ENCODE data around the gene KLF9. TPM values are rescaled to one million over a fixed set of nuclear protein-coding genes. Genes with fewer than 3 reads are reported as not detected.
A peak's percentile ranks its signal among the peaks of the same experiment; 100 is the strongest.

Gene KLF9
- total RNA-seq, 1 donor from 2014 or later: 98.7 TPM

GRCh38 chr9:70389188-70389587 is 25.3 kb downstream of the KLF9 start:
- Histone ChIP-seq H3K9me3 (no peaks in the 10 kb centered on the region), H3K36me3 (peaks cover 20 to 35% of the 10 kb centered on the region in 2 donors), H3K4me1 (peaks cover 20 to 54% of the 10 kb centered on the region in 2 donors), H3K4me3 (peak overlapping the region in 1 of 2 donors; percentile 4), H3K27me3 (no peaks in the 10 kb centered on the region), H3K27ac (peak overlapping the region in 1 of 2 donors; percentile 29)
- peak in 1 of 2 donors; percentile 7 for DNase-seq (ENCODE audit: low spot score in 2 of 2)
- intact Hi-C loops (cut with DNase I): no loop called here
- no peak for TF ChIP-seq CTCF (IDR thresholded peaks at IDR 0.05)

GRCh38 chr9:70387663-70388062 is 26.8 kb downstream of the KLF9 start:
- intact Hi-C loops (cut with DNase I): no loop called here
- H3K4me1 ChIP-seq: peaks cover 11 to 52% of the 10 kb centered on the region in 2 donors

GRCh38 chr9:70385426-70385825 is 29.0 kb downstream of the KLF9 start:
- DNase-seq (ENCODE audit: low spot score in 2 of 2): no peak
- H3K4me3 ChIP-seq: no peak overlapping the region
- no peaks in the 10 kb centered on the region for H3K9me3 ChIP-seq
- H3K36me3 ChIP-seq: peaks cover 22 to 39% of the 10 kb centered on the region in 2 donors
- H3K27me3 ChIP-seq: no peaks in the 10 kb centered on the region
- intact Hi-C loops (cut with DNase I): no loop called here
- TF ChIP-seq CTCF (IDR thresholded peaks at IDR 0.05): no peak
- peaks cover 2 to 32% of the 10 kb centered on the region in 2 donors for H3K4me1 ChIP-seq
- no peak overlapping the region for H3K27ac ChIP-seq

More at GRCh38 chr9:70387663-70388062, 26.8 kb downstream of the KLF9 start:
- DNase-seq (ENCODE audit: low spot score in 2 of 2): peak in 1 of 2 donors; percentile 62
- Histone ChIP-seq H3K36me3 (peaks cover 22 to 39% of the 10 kb centered on the region in 2 donors), H3K9me3 (no peaks in the 10 kb centered on the region), H3K27ac (no peak overlapping the region), H3K4me3 (no peak overlapping the region), H3K27me3 (no peaks in the 10 kb centered on the region)
- no peak for TF ChIP-seq CTCF (IDR thresholded peaks at IDR 0.05)

- Histone ChIP-seq H3K9me3 (no peaks in the 10 kb centered on the region), H3K36me3 (peaks cover 22 to 36% of the 10 kb centered on the region in 2 donors), H3K27ac (no peak overlapping the region), H3K4me3 (no peak overlapping the region), H3K4me1 (peaks cover 0 to 12% of the 10 kb centered on the region in 2 donors), H3K27me3 (no peaks in the 10 kb centered on the region)
- TF ChIP-seq CTCF (IDR thresholded peaks at IDR 0.05): no peak
- intact Hi-C loops (cut with DNase I): no loop called here
- no peak for DNase-seq (ENCODE audit: low spot score in 2 of 2)
These were observed 31.5 kb downstream of the KLF9 start for GRCh38 chr9:70382709-70383605.

- Histone ChIP-seq H3K36me3 (peaks cover 16 to 28% of the 10 kb centered on the region in 2 donors), H3K9me3 (no peaks in the 10 kb centered on the region), H3K27me3 (no peaks in the 10 kb centered on the region), H3K4me1 (peaks cover 0 to 12% of the 10 kb centered on the region in 2 donors), H3K27ac (no peak overlapping the region), H3K4me3 (no peak overlapping the region)
- TF ChIP-seq CTCF (IDR thresholded peaks at IDR 0.05): no peak
- no peak for DNase-seq (ENCODE audit: low spot score in 2 of 2)
- intact Hi-C loops (cut with DNase I): no loop called here
These were observed 32.3 kb downstream of the KLF9 start for GRCh38 chr9:70382046-70382708.
